Heart left ventricle (tissue), 16 donors: ENCODE data around the gene SCOC. TPM values are rescaled to one million over a fixed set of nuclear protein-coding genes. Genes with fewer than 3 reads are reported as not detected.

Experiments used
- ATAC-seq, 4 donors: fragments of 200-7000 bp; cut with Tn5 transposase; one replicate each; pipeline ENCODE4 v1.9.1; 2020 to 2022; ENCODE audit warnings: moderate library complexity in 4 of 4, mild to moderate bottlenecking in 3 of 4, moderate number of reproducible peaks in 1 of 4
- DNase-seq, 5 donors: peaks; one replicate each; pipeline ENCODE4 v3.0.0-alpha.2; 2020
- H3K27ac ChIP-seq, 12 donors: fragments of 200-600 bp; sonication (generic) in 4 of 12; one replicate each; pipeline versions ENCODE4 v1.5.0 to v1.8.0; 2016 to 2022; ENCODE audit warnings: mild to moderate bottlenecking in 2 of 12
- H3K27me3 ChIP-seq, 9 donors: fragments of 200-600 bp; sonication (generic) in 2 of 9; one replicate each; pipeline versions ENCODE4 v1.5.1 to v1.8.0; 2016 to 2022; ENCODE audit warnings: mild to moderate bottlenecking in 3 of 9
- H3K36me3 ChIP-seq, 9 donors: fragments of 200-600 bp; sonication (generic) in 2 of 9; one replicate each; pipeline versions ENCODE4 v1.5.0 to v1.8.0; 2018 to 2022; ENCODE audit warnings: mild to moderate bottlenecking in 2 of 9
- H3K4me1 ChIP-seq, 12 donors: fragments of 200-600 bp; sonication (generic) in 4 of 12; one replicate each; pipeline versions ENCODE4 v1.5.0 to v1.8.0; 2016 to 2022; ENCODE audit warnings: mild to moderate bottlenecking in 3 of 12
- H3K4me3 ChIP-seq, 12 donors: fragments of 200-600 bp; sonication (generic) in 4 of 12; one replicate each; pipeline versions ENCODE4 v1.5.0 to v1.8.0; 2017 to 2022; ENCODE audit warnings: mild to moderate bottlenecking in 9 of 12, moderate library complexity in 4 of 12
- H3K9me3 ChIP-seq, 12 donors: fragments of 200-600 bp; sonication (generic) in 4 of 12; one replicate each; pipeline versions ENCODE4 v1.5.0 to v1.8.0; 2016 to 2022; ENCODE audit warnings: mild to moderate bottlenecking in 1 of 12
- CTCF ChIP-seq, 12 donors: fragments of 200-600 bp; sonication (generic) in 4 of 12; IDR thresholded peaks; one replicate each; pipeline versions ENCODE4 v1.5.0 to v1.8.0; 2018 to 2022; ENCODE audit warnings: antibody characterized with exemption in 12 of 12, mild to moderate bottlenecking in 5 of 12
- POLR2A ChIP-seq, 2 donors: fragments of 450-650 bp; IDR thresholded peaks; one replicate each; pipeline ENCODE4 v1.6.1; 2017; ENCODE audit warnings: antibody characterized with exemption in 2 of 2, mild to moderate bottlenecking in 2 of 2, moderate library complexity in 2 of 2
- WGBS, 4 donors: extraction: QIAGEN DNeasy Blood & Tissue Kit in 2 of 4; methylation state at CpG; one replicate each; pipeline versions ENCODE4 v1.1.5 to v1.1.7; 2013 to 2018; 5-methylcytosine and 5-hydroxymethylcytosine counted together
- intact Hi-C, 10 donors: fragments of 100-400 bp; cut with DNase I; formaldehyde crosslinking; loops; one replicate each; pipeline versions ENCODE4 v1.11.1 to v1.14.2; 2022
- polyA plus RNA-seq, 2 donors: library from polyadenylated mRNA; stranded (reverse); fragments of 200-250 nt; gene quantifications; one replicate each; pipeline ENCODE4 v1.2.3, GENCODE V29; 2013
- total RNA-seq, 9 donors: library from RNA; depleted of rRNA in 2 of 9; stranded (reverse); fragments of >200 nt in 2 of 9; fragmentation: NEBNext Ultra II Directional in 3 of 9; extraction: Animal tissue kit (Norgen Biotek cat#: 25700) in 3 of 9; gene quantifications; one replicate each; pipeline versions ENCODE4 v1.1.0 to v1.2.4, GENCODE V29; 2016 to 2023
- donor health status: ischemic (EF 13 %, LVEDD 7.1; RV severe dilation, severe dysfunction).
- donor health status: healthy with polysubstance abuse.
- donor health status: DM: no; HTN: yes; CAD: no.
- donor health status: DM: no; HTN: no; CAD: no.
- donor health status: ischemic (EF 25% LVEDD 6.9; RV normal size, moderate dysfunction).
- donor health status: ischemic (EF 25% LVEDD 5.7; RV mildly dilated, moderate dysfunction).
- donor health status: healthy.
- donor health status: DM: yes; HTN: yes; CAD: no.
- donor health status: ischemic (EF 35%, LVEDD 5.7; RV mildly dilated, moderate dysfunction).
- donor health status: nonischemic (EF 11% LVEDD 7.7; RV severe dilation, severe dysfunction).
- donor health status: DM: yes; HTN: yes; CAD: no.
- donor health status: PGD.
- donor health status: ischemic (EF 29% LVEDD 5.4; RV normal size, mild dysfunction).
- donor health status: nonischemic (EF 23%, LVEDD 6.1; RV moderate dilation, normal function).

Gene SCOC
- total and polyA plus RNA-seq, 11 donors: 49.1 to 87.1 (median 70.3) TPM

GRCh38 chr4:140426610-140427105 lies 53.2 kb downstream of the SCOC start:
- no peaks in the 10 kb centered on the region for H3K36me3 ChIP-seq
- peaks cover 0 to 16% (median 6%) of the 10 kb centered on the region in 9 donors for H3K27me3 ChIP-seq
- peak overlapping the region; percentile 32 to 80 (median 66) for H3K4me3 ChIP-seq
- H3K27ac ChIP-seq: peak overlapping the region; percentile 66 to 91 (median 82)
- 4 to 12% (median 7%) methylated on average over 19 to 23 of the region's 23 CpGs for WGBS, 4 donors
- no peaks in the 10 kb centered on the region for H3K9me3 ChIP-seq
- peaks cover 0 to 21% (median 0%) of the 10 kb centered on the region in 12 donors for H3K4me1 ChIP-seq
- TF ChIP-seq POLR2A (IDR thresholded peaks at IDR 0.05) (no peak), CTCF (IDR thresholded peaks at IDR 0.05) (peak in 4 of 12 donors; percentile 9 to 41 (median 26))
- DNase-seq (peak; percentile 40 to 72 (median 60)), ATAC-seq (peak; percentile 78 to 88 (median 85))
- intact Hi-C loops: loop anchor here in 5 of 10 donors (2.0 to 5.0 kb wide), 6 partner anchors 39 to 426 kb away; partner anchors contain the start of genes ELMOD2 (in 3 of the 5) and SCOC (in 1 of the 5)

- 0 to 2% (median 1%) methylated on average over 40 to 73 of the region's 73 CpGs for WGBS, 4 donors
- peak; percentile 15 to 73 (median 52) for TF ChIP-seq CTCF (IDR thresholded peaks at IDR 0.05)
- peak in 1 of 2 donors; percentile 39 for TF ChIP-seq POLR2A (IDR thresholded peaks at IDR 0.05)
- intact Hi-C loops: loop anchor here in 5 of 10 donors (2.0 to 5.0 kb wide), 6 partner anchors 40 to 425 kb away; partner anchors contain the start of genes ELMOD2 (in 3 of the 5) and SCOC (in 1 of the 5)
- Histone ChIP-seq H3K4me1 (peaks cover 0 to 21% (median 0%) of the 10 kb centered on the region in 12 donors), H3K36me3 (no peaks in the 10 kb centered on the region), H3K9me3 (no peaks in the 10 kb centered on the region), H3K27me3 (peaks cover 0 to 16% (median 6%) of the 10 kb centered on the region in 9 donors), H3K4me3 (peak within 1 kb of the TSS; percentile 32 to 80 (median 66)), H3K27ac (peak within 1 kb of the TSS; percentile 66 to 91 (median 82))
- peak; percentile 73 to 89 (median 81) for DNase-seq
- peak; percentile 84 to 97 (median 94) for ATAC-seq
These were observed 53.9 kb downstream of the SCOC start, which contains the start of gene CLGN for GRCh38 chr4:140427106-140427918. Gene CLGN (minus strand): TSS chr4:140427648. CDS start chr4:140413078, 14,570 bp downstream.

- WGBS, 4 donors: 61 to 65% (median 61%) methylated on average over 7 of the region's 7 CpGs
- H3K9me3 ChIP-seq: no peaks in the 10 kb centered on the region
- H3K27me3 ChIP-seq: peaks cover 0 to 16% (median 6%) of the 10 kb centered on the region in 9 donors
- DNase-seq (no peak), ATAC-seq (no peak)
- intact Hi-C loops: loop anchor here in 5 of 10 donors (2.0 to 5.0 kb wide), 6 partner anchors 41 to 424 kb away; partner anchors contain the start of genes ELMOD2 (in 3 of the 5) and SCOC (in 1 of the 5)
- H3K27ac ChIP-seq: peak overlapping the region in 11 of 12 donors; percentile 33 to 91 (median 82)
- H3K36me3 ChIP-seq: no peaks in the 10 kb centered on the region
- H3K4me1 ChIP-seq: peaks cover 0 to 21% (median 0%) of the 10 kb centered on the region in 12 donors
- H3K4me3 ChIP-seq: peak overlapping the region; percentile 32 to 80 (median 66)
- TF ChIP-seq CTCF (IDR thresholded peaks at IDR 0.05) (no peak), POLR2A (IDR thresholded peaks at IDR 0.05) (no peak)
These were observed 54.5 kb downstream of the SCOC start for GRCh38 chr4:140427919-140428471.

Other genes with a start within 250 kb of the SCOC start
- 1 to 10 TPM; 1.7 to 5.9 (median 3.1) TPM for gene MAML3, start 219.5 kb upstream of the SCOC start, total RNA-seq
- gene MAML3, start 219.5 kb upstream of the SCOC start, polyA plus RNA-seq: 1 to 10 TPM in 1 of 2 donors, under 1 TPM in 1; 0.76 to 2.2 TPM
- 10 to 100 TPM; 52.6 to 86.4 (median 62.7) TPM for gene CLGN, start 54.0 kb downstream of the SCOC start, total RNA-seq
- 10 to 100 TPM; 29.0 to 41.6 TPM for gene CLGN, start 54.0 kb downstream of the SCOC start, polyA plus RNA-seq
- gene MGAT4D, start 124.6 kb downstream of the SCOC start, total RNA-seq: not detected
- not detected for gene MGAT4D, start 124.6 kb downstream of the SCOC start, polyA plus RNA-seq
- 10 to 100 TPM; 11.5 to 22.3 (median 16.5) TPM for gene ELMOD2, start 150.5 kb downstream of the SCOC start, total RNA-seq
- 1 to 10 TPM; 8.2 to 8.3 TPM for gene ELMOD2, start 150.5 kb downstream of the SCOC start, polyA plus RNA-seq
- gene UCP1, start 195.3 kb downstream of the SCOC start, total RNA-seq: not detected
- under 1 TPM in 1 of 2 donors, not detected in 1; 0.14 TPM for gene UCP1, start 195.3 kb downstream of the SCOC start, polyA plus RNA-seq